Activated naive CD8-positive, alpha-beta T cell treated with anti-CD3 and anti-CD28 coated beads, Interleukin-2, amount 10 ng/mL, durations not matched to agents 7 days and 5 days (primary cell): ENCODE results near the gene AMTN. TPM values are rescaled to one million over a fixed set of nuclear protein-coding genes. Genes with fewer than 3 reads are reported as not detected.
A peak's percentile ranks its signal among the peaks of the same experiment; 100 is the strongest.
"Not testable (repeated sequence)": the region's sequence is repeated elsewhere in the genome, so short reads cannot be mapped to it uniquely, and the experiment has no call there.

ENCODE experiments used
- ATAC-seq: fragments of 150-1000 bp; cut with Tn5 transposase; one replicate; pipeline ENCODE4 v1.10.0; 2021; ENCODE audit warnings: low read depth, moderate library complexity
- POLR2A ChIA-PET: fragments of 350-600 bp; sonication (Branson Sonifier 250); formaldehyde crosslinking; loops from one replicate; lab custom pipeline; 2021; ENCODE audit warnings: antibody characterized with exemption; lab: Charles Lee
- DNase-seq: peaks from one replicate; pipeline ENCODE4 v3.0.0; 2021
- H3K27ac Mint-ChIP-seq: one replicate; pipeline ENCODE4 v1.8.0; 2022; ENCODE audit warnings: mild to moderate bottlenecking, mixed read lengths
- H3K27me3 Mint-ChIP-seq: one replicate; pipeline ENCODE4 v1.8.0; 2022; ENCODE audit warnings: mild to moderate bottlenecking, moderate library complexity, mixed read lengths
- H3K36me3 Mint-ChIP-seq: one replicate; pipeline ENCODE4 v1.8.0; 2021; ENCODE audit warnings: mild to moderate bottlenecking, mixed read lengths
- H3K4me1 Mint-ChIP-seq: one replicate; pipeline ENCODE4 v1.8.0; 2021; ENCODE audit warnings: mixed read lengths
- H3K4me3 Mint-ChIP-seq: one replicate; pipeline ENCODE4 v1.8.0; 2022; ENCODE audit warnings: mild to moderate bottlenecking, moderate library complexity, mixed read lengths
- H3K9me3 Mint-ChIP-seq: one replicate; pipeline ENCODE4 v1.8.0; 2021; ENCODE audit warnings: mixed read lengths
- total RNA-seq, 2 experiments: library from RNA; stranded (reverse); gene quantifications; one replicate each; pipeline ENCODE4 v1.2.3, GENCODE V29; 2021

AMTN gene, protein sequence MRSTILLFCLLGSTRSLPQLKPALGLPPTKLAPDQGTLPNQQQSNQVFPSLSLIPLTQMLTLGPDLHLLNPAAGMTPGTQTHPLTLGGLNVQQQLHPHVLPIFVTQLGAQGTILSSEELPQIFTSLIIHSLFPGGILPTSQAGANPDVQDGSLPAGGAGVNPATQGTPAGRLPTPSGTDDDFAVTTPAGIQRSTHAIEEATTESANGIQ
- total RNA-seq, result not detected

- H3K27ac Mint-ChIP-seq, result no peak within 1 kb of the TSS
- no peak for DNase-seq
- no peaks in the 10 kb centered on the region for H3K27me3 Mint-ChIP-seq
- no peak within 1 kb of the TSS for H3K4me3 Mint-ChIP-seq
- POLR2A ChIA-PET, result no interaction called here
- no peaks in the 10 kb centered on the region for H3K4me1 Mint-ChIP-seq
- H3K36me3 Mint-ChIP-seq, result no peaks in the 10 kb centered on the region
- ATAC-seq, result no peak
- H3K9me3 Mint-ChIP-seq, result no peaks in the 10 kb centered on the region
These were observed at the start of gene AMTN for GRCh38 chr4:70518269-70518668. AMTN (plus strand) TSS chr4:70518569; CDS start chr4:70518778, 209 bp downstream.

GRCh38 chr4:70471897-70472296 lies 46.5 kb upstream of the AMTN start, which contains the start of gene MUC7:
MUC7 (plus strand) TSS chr4:70472197; CDS start chr4:70474022, 1,825 bp downstream.
- no peak within 1 kb of the TSS for H3K4me3 Mint-ChIP-seq

GRCh38 chr4:70473679-70474078 lies 44.7 kb upstream of the AMTN start:
- Mint-ChIP-seq H3K9me3 (no peaks in the 10 kb centered on the region), H3K27me3 (no peaks in the 10 kb centered on the region), H3K27ac (no peak overlapping the region), H3K4me3 (no peak overlapping the region), H3K36me3 (no peaks in the 10 kb centered on the region), H3K4me1 (no peaks in the 10 kb centered on the region)
- POLR2A ChIA-PET, result no interaction called here
- ATAC-seq (no peak), DNase-seq (no peak)

More at GRCh38 chr4:70471897-70472296, 46.5 kb upstream of the AMTN start, which contains the start of gene MUC7:
- ATAC-seq (no peak), DNase-seq (no peak)
- Mint-ChIP-seq H3K27me3 (no peaks in the 10 kb centered on the region), H3K36me3 (no peaks in the 10 kb centered on the region), H3K4me1 (no peaks in the 10 kb centered on the region), H3K27ac (no peak within 1 kb of the TSS), H3K9me3 (no peaks in the 10 kb centered on the region)
- POLR2A ChIA-PET, result no interaction called here

DNA sequence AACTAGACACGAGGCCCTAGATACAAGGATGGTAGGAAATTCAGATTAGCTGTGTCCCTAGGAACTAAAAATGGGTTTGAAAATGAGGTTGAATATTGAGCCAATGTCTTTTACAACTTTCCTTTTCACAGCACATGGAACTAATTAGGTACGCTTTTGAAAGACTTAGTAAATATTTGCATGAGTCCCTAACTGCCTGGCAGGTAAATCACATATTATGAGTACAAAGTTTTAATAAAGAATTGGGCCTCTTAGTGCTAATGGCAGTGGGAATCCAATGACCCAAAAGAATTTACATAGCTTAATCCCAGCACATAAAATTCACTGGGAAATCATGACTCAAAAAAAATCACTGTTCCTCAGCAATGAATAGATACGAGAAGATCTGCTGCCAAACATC lies 29.6 kb upstream of the AMTN start:
- Mint-ChIP-seq H3K4me1 (no peaks in the 10 kb centered on the region), H3K4me3 (no peak overlapping the region), H3K27me3 (peaks cover 4% of the 10 kb centered on the region), H3K9me3 (no peaks in the 10 kb centered on the region), H3K27ac (no peak overlapping the region), H3K36me3 (no peaks in the 10 kb centered on the region)
- DNase-seq (no peak), ATAC-seq (no peak)
- POLR2A ChIA-PET, result no interaction called here

- Mint-ChIP-seq H3K4me3 (no peak overlapping the region), H3K27ac (no peak overlapping the region), H3K36me3 (no peaks in the 10 kb centered on the region), H3K9me3 (no peaks in the 10 kb centered on the region), H3K4me1 (no peaks in the 10 kb centered on the region), H3K27me3 (peaks cover 4% of the 10 kb centered on the region)
- DNase-seq (no peak), ATAC-seq (no peak)
- POLR2A ChIA-PET, result no interaction called here
These were observed 22.1 kb upstream of the AMTN start for GRCh38 chr4:70496231-70496630.

DNA sequence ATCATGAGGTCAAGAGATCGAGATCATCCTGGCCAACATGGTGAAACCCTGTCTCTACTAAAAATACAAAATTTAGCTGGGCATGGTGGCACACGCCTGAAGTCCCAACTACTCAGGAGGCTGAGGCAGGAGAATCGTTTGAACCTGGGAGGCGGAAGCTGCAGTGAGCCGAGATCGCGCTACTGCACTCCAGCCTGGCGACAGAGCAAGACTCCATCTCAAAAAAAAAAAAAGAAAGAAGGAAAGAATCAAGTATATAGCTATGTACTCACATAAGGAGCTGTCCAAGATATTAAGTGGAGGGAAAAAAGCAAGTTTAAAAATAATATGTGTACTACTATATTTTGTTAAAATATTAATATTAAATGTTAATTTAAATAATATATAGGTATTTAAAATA lies 16.5 kb upstream of the AMTN start:
- H3K27me3 Mint-ChIP-seq, DNase-seq, H3K9me3 Mint-ChIP-seq, H3K4me1 Mint-ChIP-seq, POLR2A ChIA-PET, ATAC-seq, H3K27ac Mint-ChIP-seq, H3K36me3 Mint-ChIP-seq, H3K4me3 Mint-ChIP-seq: not testable (repeated sequence)

- no peaks in the 10 kb centered on the region for H3K36me3 Mint-ChIP-seq
- no peak overlapping the region for H3K27ac Mint-ChIP-seq
- POLR2A ChIA-PET, result no interaction called here
- DNase-seq (no peak), ATAC-seq (no peak)
- H3K27me3 Mint-ChIP-seq, result peaks cover 2% of the 10 kb centered on the region
- H3K4me1 Mint-ChIP-seq, result no peaks in the 10 kb centered on the region
- H3K9me3 Mint-ChIP-seq, result no peaks in the 10 kb centered on the region
- no peak overlapping the region for H3K4me3 Mint-ChIP-seq
These were observed 13.6 kb upstream of the AMTN start for GRCh38 chr4:70504733-70505132.

DNA sequence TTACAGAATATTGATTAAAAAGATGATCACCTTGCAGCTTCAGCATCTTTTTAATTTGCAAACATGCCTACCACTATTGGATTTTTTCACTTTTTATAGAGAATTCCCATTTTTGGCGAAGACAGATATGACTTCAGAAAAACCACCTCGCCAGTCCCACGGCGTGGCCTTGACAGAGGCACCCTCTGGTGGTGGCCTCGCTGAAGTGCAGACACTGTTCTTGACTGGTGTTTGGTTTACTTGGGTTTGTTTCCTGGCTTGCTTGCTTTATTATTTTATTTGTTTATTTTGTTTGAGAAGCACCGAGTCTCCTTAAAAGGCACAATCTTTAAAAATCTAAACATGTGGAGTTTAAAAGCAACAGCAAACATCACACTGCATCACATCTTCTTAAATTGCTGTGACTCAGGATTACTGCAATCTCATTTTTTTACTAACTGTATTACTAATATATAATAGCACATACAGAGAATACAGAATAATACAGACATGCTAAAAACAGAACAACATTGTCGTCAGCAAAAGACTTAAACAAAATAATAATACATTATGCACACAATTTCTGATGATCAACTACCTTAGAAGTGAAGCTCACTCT lies 13.1 kb upstream of the AMTN start:
- Mint-ChIP-seq H3K27ac (no peak overlapping the region), H3K9me3 (no peaks in the 10 kb centered on the region), H3K4me1 (no peaks in the 10 kb centered on the region), H3K27me3 (peaks cover 2% of the 10 kb centered on the region), H3K36me3 (no peaks in the 10 kb centered on the region), H3K4me3 (no peak overlapping the region)
- peak; percentile 58 for DNase-seq
- POLR2A ChIA-PET, result no interaction called here
- ATAC-seq, result peak; percentile 52

- Mint-ChIP-seq H3K27ac (no peak overlapping the region), H3K36me3 (no peaks in the 10 kb centered on the region), H3K27me3 (peaks cover 2% of the 10 kb centered on the region), H3K4me3 (no peak overlapping the region), H3K4me1 (no peaks in the 10 kb centered on the region), H3K9me3 (no peaks in the 10 kb centered on the region)
- POLR2A ChIA-PET, result no interaction called here
- ATAC-seq, result no peak
- no peak for DNase-seq
These were observed 9.6 kb upstream of the AMTN start for GRCh38 chr4:70508801-70509200.

GRCh38 chr4:70511365-70511764 lies 7.0 kb upstream of the AMTN start:
- POLR2A ChIA-PET, result no interaction called here
- no peaks in the 10 kb centered on the region for H3K9me3 Mint-ChIP-seq
- H3K27me3 Mint-ChIP-seq, result no peaks in the 10 kb centered on the region
- H3K4me1 Mint-ChIP-seq, result no peaks in the 10 kb centered on the region
- H3K27ac Mint-ChIP-seq, result no peak overlapping the region
- no peak overlapping the region for H3K4me3 Mint-ChIP-seq
- DNase-seq, result no peak
- ATAC-seq, result no peak
- H3K36me3 Mint-ChIP-seq, result no peaks in the 10 kb centered on the region

DNA sequence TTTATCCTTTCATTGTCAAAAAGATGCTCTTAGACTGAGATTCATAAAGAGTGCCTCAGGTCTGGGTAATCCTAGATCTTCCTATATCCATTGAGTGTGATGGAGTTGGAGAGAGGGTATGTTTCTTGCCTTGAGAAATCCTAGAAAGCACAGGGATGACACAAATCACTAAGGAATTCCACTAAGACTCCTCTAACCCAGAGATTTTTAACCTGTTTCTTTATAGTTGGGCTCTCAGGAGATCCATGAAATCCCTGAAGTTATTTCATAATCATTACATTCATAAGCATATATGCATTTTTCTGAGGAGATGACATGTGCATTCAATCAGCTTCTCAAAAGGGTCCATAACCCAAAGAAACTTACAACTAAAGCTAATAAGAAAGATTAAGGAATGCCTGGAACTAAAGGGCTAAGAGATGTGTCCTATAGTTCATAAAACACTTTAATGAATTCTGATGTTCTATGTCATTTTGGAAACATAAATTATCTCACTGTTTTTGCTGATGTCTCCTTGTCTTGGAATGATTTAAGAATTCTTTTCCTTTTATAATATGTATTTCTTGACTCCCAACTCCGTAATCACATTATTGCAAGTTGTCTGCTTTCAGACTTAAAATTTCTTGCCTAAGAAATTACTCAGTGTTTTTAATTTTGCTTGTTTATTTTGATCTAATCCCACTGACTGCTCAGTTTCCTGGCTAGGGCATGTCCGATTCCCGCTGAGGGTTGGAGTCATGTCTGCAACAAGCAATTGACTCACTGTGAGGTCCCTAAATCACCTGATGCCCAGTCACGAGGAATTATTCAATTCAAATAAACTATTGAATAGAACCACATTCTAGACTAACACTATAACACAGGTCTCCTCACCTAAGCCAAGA lies 2.8 kb upstream of the AMTN start:
- Mint-ChIP-seq H3K36me3 (no peaks in the 10 kb centered on the region), H3K9me3 (no peaks in the 10 kb centered on the region), H3K4me1 (no peaks in the 10 kb centered on the region), H3K27ac (no peak overlapping the region), H3K27me3 (no peaks in the 10 kb centered on the region), H3K4me3 (no peak overlapping the region)
- DNase-seq, result no peak
- POLR2A ChIA-PET, result no interaction called here
- no peak for ATAC-seq

GRCh38 chr4:70518716-70519115 lies 347 bp downstream of the AMTN start:
- H3K27ac Mint-ChIP-seq, result no peak overlapping the region
- DNase-seq, result no peak
- no peaks in the 10 kb centered on the region for H3K27me3 Mint-ChIP-seq
- POLR2A ChIA-PET, result no interaction called here
- H3K4me3 Mint-ChIP-seq, result no peak overlapping the region
- H3K36me3 Mint-ChIP-seq, result no peaks in the 10 kb centered on the region
- no peaks in the 10 kb centered on the region for H3K4me1 Mint-ChIP-seq
- no peak for ATAC-seq
- H3K9me3 Mint-ChIP-seq, result no peaks in the 10 kb centered on the region

- Mint-ChIP-seq H3K36me3 (no peaks in the 10 kb centered on the region), H3K9me3 (no peaks in the 10 kb centered on the region), H3K4me3 (no peak overlapping the region), H3K4me1 (no peaks in the 10 kb centered on the region), H3K27me3 (peaks cover 1% of the 10 kb centered on the region), H3K27ac (no peak overlapping the region)
- no peak for ATAC-seq
- POLR2A ChIA-PET, result no interaction called here
- DNase-seq, result no peak
These were observed 4.3 kb downstream of the AMTN start for GRCh38 chr4:70522626-70523025.

DNA sequence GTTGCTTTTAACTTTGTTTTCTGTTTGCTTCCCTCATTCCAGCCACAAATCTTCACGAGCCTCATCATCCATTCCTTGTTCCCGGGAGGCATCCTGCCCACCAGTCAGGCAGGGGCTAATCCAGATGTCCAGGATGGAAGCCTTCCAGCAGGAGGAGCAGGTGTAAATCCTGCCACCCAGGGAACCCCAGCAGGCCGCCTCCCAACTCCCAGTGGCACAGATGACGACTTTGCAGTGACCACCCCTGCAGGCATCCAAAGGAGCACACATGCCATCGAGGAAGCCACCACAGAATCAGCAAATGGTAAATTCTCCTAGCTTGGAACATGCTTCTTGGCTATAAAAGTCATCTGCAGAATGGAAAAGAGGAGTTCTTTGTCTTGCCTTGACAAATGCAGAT lies 12.6 kb downstream of the AMTN start:
- Mint-ChIP-seq H3K4me1 (no peaks in the 10 kb centered on the region), H3K36me3 (no peaks in the 10 kb centered on the region), H3K27me3 (peaks cover 8% of the 10 kb centered on the region), H3K27ac (no peak overlapping the region), H3K9me3 (no peaks in the 10 kb centered on the region), H3K4me3 (no peak overlapping the region)
- POLR2A ChIA-PET, result no interaction called here
- ATAC-seq (no peak), DNase-seq (no peak)
